Esophagus muscularis mucosa (tissue), 4 donors: ENCODE data around the gene TRAF3IP3. TPM values are rescaled to one million over a fixed set of nuclear protein-coding genes. Genes with fewer than 3 reads are reported as not detected.

ENCODE experiments used
- DNase-seq: peaks from one replicate; pipeline ENCODE4 v3.0.0-alpha.2; 2017; ENCODE audit errors: extremely low spot score
- H3K27ac ChIP-seq, 4 donors: fragments of 200-600 bp; sonication (generic); replicated peaks in 1 of 4; 1 replicate in 3 of 4; 2 replicates in 1 of 4; pipeline ENCODE4 v1.5.1; 2016 to 2019; ENCODE audit warnings: mild to moderate bottlenecking in 1 of 4
- H3K27me3 ChIP-seq, 4 donors: fragments of 200-600 bp; sonication (generic); one replicate each; pipeline versions ENCODE4 v1.5.1 to v1.6.0; 2016 to 2019
- H3K36me3 ChIP-seq, 4 donors: fragments of 200-600 bp; sonication (generic); one replicate each; pipeline ENCODE4 v1.5.1; 2016 to 2019
- H3K4me1 ChIP-seq, 4 donors: fragments of 200-600 bp; sonication (generic); one replicate each; pipeline ENCODE4 v1.5.1; 2016 to 2019
- H3K4me3 ChIP-seq, 4 donors: fragments of 200-600 bp; sonication (generic); 1 replicate in 2 of 4; 2 replicates in 2 of 4; pipeline ENCODE4 v1.5.1; 2016 to 2019; ENCODE audit warnings: mild to moderate bottlenecking in 4 of 4, moderate library complexity in 1 of 4
- H3K9me3 ChIP-seq, 4 donors: fragments of 200-600 bp; sonication (generic); 1 replicate in 3 of 4; 2 replicates in 1 of 4; pipeline ENCODE4 v1.5.1; 2016 to 2019
- EP300 ChIP-seq: sonication (generic); formaldehyde crosslinking; IDR thresholded peaks from one replicate; pipeline ENCODE4 v1.6.1; 2017; ENCODE audit warnings: antibody characterized with exemption
- POLR2A ChIP-seq: fragments of 450-650 bp; IDR thresholded peaks from one replicate; pipeline ENCODE4 v1.6.1; 2017; ENCODE audit warnings: antibody characterized with exemption, moderate library complexity, mild to moderate bottlenecking, low read depth
- POLR2AphosphoS5 ChIP-seq, 2 donors: sonication (generic); formaldehyde crosslinking; IDR thresholded peaks; one replicate each; pipeline ENCODE4 v1.6.1; 2017; ENCODE audit warnings: antibody characterized with exemption in 2 of 2
- WGBS: methylation state at CpG from one replicate; pipeline ENCODE4 v1.1.5; 2018; 5-methylcytosine and 5-hydroxymethylcytosine counted together
- intact Hi-C: fragments of 100-400 bp; cut with DNase I; formaldehyde crosslinking; loops from one replicate; pipeline ENCODE4 v1.15.1; 2023
- total RNA-seq, 4 donors: library from RNA; depleted of rRNA; stranded (reverse); fragments of >200 nt; gene quantifications; one replicate each; pipeline versions ENCODE4 v1.1.0 to v1.2.1, GENCODE V29; 2016
- TF ChIP-seq, protein P1 (sequence below), 3 experiments: fragments of 200-600 bp in 2 of 3; fragments of 450-650 bp in 1 of 3; sonication (generic) in 2 of 3; IDR thresholded peaks; one replicate each; pipeline ENCODE4 v1.5.1; 2017 to 2019; ENCODE audit warnings: antibody characterized with exemption in 3 of 3, mild to moderate bottlenecking in 2 of 3, moderate library complexity in 1 of 3

TRAF3IP3 gene
- total RNA-seq, 4 donors from 2014 or later = 1.0 to 4.3 (median 2.8) TPM

DNA sequence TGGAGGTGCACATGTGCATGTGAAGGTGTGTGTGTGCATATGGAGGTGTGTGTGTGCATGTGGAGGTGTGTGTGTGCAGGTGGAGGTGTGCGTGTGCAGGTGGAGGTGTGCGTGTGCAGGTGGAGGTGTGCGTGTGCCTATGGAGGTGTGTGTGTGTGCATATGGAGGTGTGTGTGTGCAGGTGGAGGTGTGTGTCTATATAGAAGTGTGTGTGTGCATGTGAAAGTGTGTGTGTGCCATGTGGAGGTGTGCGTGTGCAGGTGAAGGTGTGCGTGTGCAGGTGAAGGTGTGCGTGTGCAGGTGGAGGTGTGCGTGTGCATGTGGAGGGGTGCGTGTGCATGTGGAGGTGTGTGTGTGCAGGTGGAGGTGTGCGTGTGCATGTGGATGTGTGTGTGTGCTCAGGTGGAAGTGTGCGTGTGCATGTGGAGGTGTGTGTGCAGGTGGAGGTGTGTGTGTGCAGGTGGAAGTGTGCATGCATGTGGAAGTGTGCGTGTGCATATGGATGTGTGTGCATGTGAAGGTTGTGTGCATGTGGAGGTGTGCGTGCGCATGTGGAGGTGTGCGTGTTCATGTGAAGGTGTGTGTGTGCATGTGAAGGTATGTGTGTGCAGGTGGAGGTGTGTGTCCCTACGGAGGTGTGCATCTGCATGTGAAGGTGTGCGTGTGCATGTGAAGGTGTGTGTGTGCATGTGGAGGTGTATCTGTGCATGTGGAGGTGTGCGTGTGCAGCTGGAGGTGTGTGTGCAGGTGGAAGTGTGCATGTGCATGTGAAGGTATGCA is 15.0 kb downstream of the TRAF3IP3 start:
- no peaks in the 10 kb centered on the region for H3K27me3 ChIP-seq
- no peak overlapping the region for H3K27ac ChIP-seq
- intact Hi-C loops = no loop called here
- no peak for TF ChIP-seq EP300
- TF ChIP-seq, protein P1, sequence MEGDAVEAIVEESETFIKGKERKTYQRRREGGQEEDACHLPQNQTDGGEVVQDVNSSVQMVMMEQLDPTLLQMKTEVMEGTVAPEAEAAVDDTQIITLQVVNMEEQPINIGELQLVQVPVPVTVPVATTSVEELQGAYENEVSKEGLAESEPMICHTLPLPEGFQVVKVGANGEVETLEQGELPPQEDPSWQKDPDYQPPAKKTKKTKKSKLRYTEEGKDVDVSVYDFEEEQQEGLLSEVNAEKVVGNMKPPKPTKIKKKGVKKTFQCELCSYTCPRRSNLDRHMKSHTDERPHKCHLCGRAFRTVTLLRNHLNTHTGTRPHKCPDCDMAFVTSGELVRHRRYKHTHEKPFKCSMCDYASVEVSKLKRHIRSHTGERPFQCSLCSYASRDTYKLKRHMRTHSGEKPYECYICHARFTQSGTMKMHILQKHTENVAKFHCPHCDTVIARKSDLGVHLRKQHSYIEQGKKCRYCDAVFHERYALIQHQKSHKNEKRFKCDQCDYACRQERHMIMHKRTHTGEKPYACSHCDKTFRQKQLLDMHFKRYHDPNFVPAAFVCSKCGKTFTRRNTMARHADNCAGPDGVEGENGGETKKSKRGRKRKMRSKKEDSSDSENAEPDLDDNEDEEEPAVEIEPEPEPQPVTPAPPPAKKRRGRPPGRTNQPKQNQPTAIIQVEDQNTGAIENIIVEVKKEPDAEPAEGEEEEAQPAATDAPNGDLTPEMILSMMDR (IDR thresholded peaks at IDR 0.05) = no peak
- TF ChIP-seq POLR2A = no peak
- TF ChIP-seq POLR2AphosphoS5 (IDR thresholded peaks at IDR 0.05) = no peak
- H3K36me3 ChIP-seq = no peaks in the 10 kb centered on the region
- no peaks in the 10 kb centered on the region for H3K9me3 ChIP-seq
- no peak for DNase-seq
- no peak overlapping the region for H3K4me3 ChIP-seq
- 92% methylated on average over 17 of the region's 17 CpGs for WGBS
- peaks cover 23 to 44% (median 40%) of the 10 kb centered on the region in 4 donors for H3K4me1 ChIP-seq

DNA sequence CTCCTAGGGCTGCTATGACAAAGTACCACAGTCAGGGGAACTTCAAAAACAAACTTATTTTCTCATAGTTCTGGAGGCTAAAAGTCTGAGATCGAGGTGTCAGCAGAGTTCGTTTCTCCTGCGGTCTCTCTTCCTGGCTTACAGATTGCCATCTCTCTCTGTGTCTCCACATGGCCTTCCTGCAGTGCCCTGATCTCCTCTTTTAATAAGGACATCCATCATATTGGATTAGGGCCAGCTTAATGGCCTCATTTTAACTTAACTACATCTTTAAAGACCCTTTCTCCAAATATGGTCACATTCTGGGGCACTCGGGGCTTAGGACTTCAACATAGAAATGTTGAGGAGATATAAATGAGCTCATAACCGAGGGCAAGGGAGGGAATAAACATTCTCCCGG is 16.3 kb downstream of the TRAF3IP3 start:
- DNase-seq = no peak
- Histone ChIP-seq H3K27ac (no peak overlapping the region), H3K36me3 (no peaks in the 10 kb centered on the region), H3K9me3 (no peaks in the 10 kb centered on the region), H3K27me3 (no peaks in the 10 kb centered on the region), H3K4me3 (no peak overlapping the region), H3K4me1 (peaks cover 23 to 44% (median 40%) of the 10 kb centered on the region in 4 donors)
- WGBS = 42% methylated on average over 6 of the region's 6 CpGs
- intact Hi-C loops = no loop called here
- TF ChIP-seq, protein P1 (IDR thresholded peaks at IDR 0.05) = no peak
- TF ChIP-seq EP300 (no peak), POLR2A (no peak), POLR2AphosphoS5 (IDR thresholded peaks at IDR 0.05) (no peak)

DNA sequence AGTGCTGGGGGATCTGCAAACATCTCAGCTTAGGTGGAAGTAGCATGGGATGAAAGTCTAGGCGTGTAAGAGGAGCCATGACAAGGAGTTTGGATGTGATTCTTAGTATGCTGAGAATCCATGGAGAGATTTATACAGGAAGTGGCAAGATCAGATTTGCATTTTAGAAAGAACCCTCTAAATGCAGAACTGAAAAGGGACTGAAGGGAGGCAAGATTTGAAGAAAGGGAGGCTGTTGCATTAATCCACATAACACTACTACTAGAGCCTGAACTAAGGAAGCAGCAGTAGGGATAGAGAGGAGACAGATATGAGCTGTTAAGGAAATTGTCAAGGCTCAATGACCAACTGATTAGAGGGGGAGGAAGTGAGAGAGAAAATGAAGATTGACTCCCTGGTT is 18.7 kb downstream of the TRAF3IP3 start:
- no peak for DNase-seq
- Histone ChIP-seq H3K9me3 (no peaks in the 10 kb centered on the region), H3K27ac (no peak overlapping the region), H3K4me3 (no peak overlapping the region), H3K4me1 (peaks cover 7 to 24% (median 22%) of the 10 kb centered on the region in 4 donors), H3K27me3 (no peaks in the 10 kb centered on the region), H3K36me3 (no peaks in the 10 kb centered on the region)
- intact Hi-C loops = no loop called here
- TF ChIP-seq POLR2A (no peak), EP300 (no peak), POLR2AphosphoS5 (IDR thresholded peaks at IDR 0.05) (no peak)
- TF ChIP-seq, protein P1 (IDR thresholded peaks at IDR 0.05) = no peak
- 91% methylated on average over 1 of the region's 1 CpG for WGBS

DNA sequence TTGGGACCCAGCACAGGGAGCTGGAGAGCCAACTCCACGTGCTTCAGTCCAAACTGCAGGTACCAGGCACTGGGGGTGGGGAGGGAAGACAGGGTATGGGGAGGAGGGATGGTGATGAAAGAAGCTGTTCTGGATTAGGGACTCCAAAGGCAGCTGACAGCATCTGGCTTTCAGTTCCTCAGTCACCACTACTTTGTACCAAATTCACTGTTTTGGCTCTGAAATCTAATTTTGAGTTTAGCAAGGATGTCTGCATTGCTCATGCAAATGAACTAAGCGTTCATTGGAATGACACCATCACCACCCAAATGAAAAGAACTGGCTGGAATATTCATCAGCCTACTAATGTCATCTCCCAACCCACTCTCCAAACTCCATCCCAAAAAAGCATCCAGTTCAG is 19.8 kb downstream of the TRAF3IP3 start:
- TF ChIP-seq POLR2A = no peak
- TF ChIP-seq, protein P1 (IDR thresholded peaks at IDR 0.05) = no peak
- no peak for TF ChIP-seq POLR2AphosphoS5 (IDR thresholded peaks at IDR 0.05)
- TF ChIP-seq EP300 = no peak
- Histone ChIP-seq H3K4me3 (no peak overlapping the region), H3K27ac (no peak overlapping the region), H3K4me1 (peaks cover 0 to 14% (median 12%) of the 10 kb centered on the region in 4 donors), H3K36me3 (no peaks in the 10 kb centered on the region), H3K9me3 (no peaks in the 10 kb centered on the region), H3K27me3 (no peaks in the 10 kb centered on the region)
- intact Hi-C loops = no loop called here
- 66% methylated on average over 2 of the region's 2 CpGs for WGBS
- no peak for DNase-seq
